SU-DHL-6 (cell line): ENCODE measurements around the gene PRDM10.

ENCODE experiments used
- H2AFZ ChIP-seq: fragments of 200-600 bp; sonication (generic); 2 replicates; pipeline ENCODE4 v1.6.1; 2014; ENCODE audit warnings: low read depth, mild to moderate bottlenecking, moderate library complexity, mixed read lengths, antibody characterized with exemption, low read length; ENCODE audit not compliant: severe bottlenecking
- H3F3A ChIP-seq: fragments of 200-600 bp; shearing (Covaris generic); 2 replicates; pipeline ENCODE4 v1.6.0; 2016; ENCODE audit warnings: antibody characterized with exemption, mild to moderate bottlenecking; ENCODE audit not compliant: insufficient read depth
- H3K27ac ChIP-seq: fragments of 200-600 bp; sonication (generic); 2 replicates; pipeline ENCODE4 v1.5.1; 2016; ENCODE audit warnings: low read depth, mild to moderate bottlenecking, low read length, moderate library complexity, mixed read lengths
- H3K27me3 ChIP-seq: fragments of 200-600 bp; sonication (generic), shearing (Covaris generic); 2 replicates; pipeline ENCODE4 v1.6.0; 2014; ENCODE audit warnings: mild to moderate bottlenecking, low read length
- H3K36me3 ChIP-seq: fragments of 200-600 bp; sonication (generic); 2 replicates; pipeline ENCODE4 v1.6.1; 2014; ENCODE audit warnings: mild to moderate bottlenecking, low read length, mixed read lengths
- H3K4me2 ChIP-seq: fragments of 300-600, 200-600 bp; shearing (Covaris generic), sonication (generic); 2 replicates; pipeline ENCODE4 v1.6.0; 2014; ENCODE audit warnings: low read length, low read depth, mild to moderate bottlenecking; ENCODE audit not compliant: poor library complexity, severe bottlenecking
- H3K4me3 ChIP-seq: fragments of 200-600 bp; sonication (generic); 2 replicates; pipeline ENCODE4 v1.5.1; 2014; ENCODE audit warnings: antibody characterized with exemption, low read length, mild to moderate bottlenecking, mixed read lengths; ENCODE audit not compliant: insufficient read depth, poor library complexity, severe bottlenecking
- H3K79me2 ChIP-seq: fragments of 200-600 bp; sonication (generic); 2 replicates; pipeline ENCODE4 v1.6.1; 2014; ENCODE audit warnings: mild to moderate bottlenecking, low read length, moderate library complexity; ENCODE audit not compliant: insufficient read depth
- H3K9ac ChIP-seq: fragments of 200-600 bp; sonication (generic); 2 replicates; pipeline ENCODE4 v1.7.0; 2014; ENCODE audit warnings: mild to moderate bottlenecking, low read length
- H3K9me2 ChIP-seq: fragments of 200-600 bp; sonication (generic); replicated peaks from 2 replicates; pipeline ENCODE4 v1.6.1; 2014; ENCODE audit warnings: low read length; ENCODE audit not compliant: insufficient read depth
- H3K9me3 ChIP-seq: fragments of 200-600 bp; sonication (generic); 2 replicates; pipeline ENCODE4 v1.6.1; 2014; ENCODE audit warnings: low read length, mixed read lengths; ENCODE audit not compliant: insufficient read depth
- H4K20me1 ChIP-seq: fragments of 200-600 bp; sonication (generic); 2 replicates; pipeline ENCODE4 v1.6.1; 2014; ENCODE audit warnings: low read depth, mild to moderate bottlenecking, antibody characterized with exemption, low read length, moderate library complexity, mixed read lengths
- EZH2phosphoT487 ChIP-seq: fragments of 200-600 bp; sonication (generic), shearing (Covaris generic); conservative IDR thresholded peaks from 2 replicates; pipeline ENCODE4 v1.6.1; 2018; ENCODE audit warnings: mild to moderate bottlenecking, antibody characterized with exemption, low read length, moderate library complexity, mixed read lengths
- TF ChIP-seq, protein P1 (sequence below): fragments of 200-600 bp; sonication (generic); IDR thresholded peaks from one replicate; pipeline ENCODE4 v1.5.1; 2017; ENCODE audit warnings: antibody characterized with exemption, mild to moderate bottlenecking, low read length, moderate library complexity; ENCODE audit not compliant: insufficient read depth, poor library complexity, severe bottlenecking

Gene PRDM10

DNA sequence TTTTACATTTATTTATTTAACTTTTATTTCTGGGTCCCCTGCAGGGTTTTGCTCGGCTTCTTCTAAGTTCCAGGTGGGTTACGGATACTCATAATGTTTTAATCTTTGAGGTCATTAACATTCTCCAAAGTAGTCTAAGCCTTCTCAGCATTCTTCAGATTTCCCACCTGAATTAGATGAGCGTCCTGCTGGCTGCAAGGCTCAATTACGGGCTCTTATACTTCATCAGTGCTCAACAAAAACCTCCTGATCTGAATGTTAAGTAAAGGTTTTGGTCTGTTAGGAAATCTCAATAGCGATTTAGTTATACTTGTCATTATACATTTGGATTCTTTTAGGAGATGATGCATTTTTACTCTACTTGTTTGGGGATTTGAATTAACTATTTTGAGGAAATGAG lies 80.0 kb downstream of the PRDM10 start:
- TF ChIP-seq, protein P1, sequence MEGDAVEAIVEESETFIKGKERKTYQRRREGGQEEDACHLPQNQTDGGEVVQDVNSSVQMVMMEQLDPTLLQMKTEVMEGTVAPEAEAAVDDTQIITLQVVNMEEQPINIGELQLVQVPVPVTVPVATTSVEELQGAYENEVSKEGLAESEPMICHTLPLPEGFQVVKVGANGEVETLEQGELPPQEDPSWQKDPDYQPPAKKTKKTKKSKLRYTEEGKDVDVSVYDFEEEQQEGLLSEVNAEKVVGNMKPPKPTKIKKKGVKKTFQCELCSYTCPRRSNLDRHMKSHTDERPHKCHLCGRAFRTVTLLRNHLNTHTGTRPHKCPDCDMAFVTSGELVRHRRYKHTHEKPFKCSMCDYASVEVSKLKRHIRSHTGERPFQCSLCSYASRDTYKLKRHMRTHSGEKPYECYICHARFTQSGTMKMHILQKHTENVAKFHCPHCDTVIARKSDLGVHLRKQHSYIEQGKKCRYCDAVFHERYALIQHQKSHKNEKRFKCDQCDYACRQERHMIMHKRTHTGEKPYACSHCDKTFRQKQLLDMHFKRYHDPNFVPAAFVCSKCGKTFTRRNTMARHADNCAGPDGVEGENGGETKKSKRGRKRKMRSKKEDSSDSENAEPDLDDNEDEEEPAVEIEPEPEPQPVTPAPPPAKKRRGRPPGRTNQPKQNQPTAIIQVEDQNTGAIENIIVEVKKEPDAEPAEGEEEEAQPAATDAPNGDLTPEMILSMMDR, result no peak
- no peak for TF ChIP-seq EZH2phosphoT487
- Histone ChIP-seq H3K9ac (no peak overlapping the region), H3K4me3 (no peak overlapping the region), H3F3A (peaks cover 16% of the 10 kb centered on the region; the same call in 1 of the 2 replicates), H3K9me2 (no peaks in the 10 kb centered on the region), H3K27me3 (no peaks in the 10 kb centered on the region), H2AFZ (no peak overlapping the region), H3K79me2 (no peaks in the 10 kb centered on the region), H3K27ac (no peak overlapping the region), H4K20me1 (no peaks in the 10 kb centered on the region), H3K9me3 (no peaks in the 10 kb centered on the region), H3K4me2 (no peak overlapping the region), H3K36me3 (peaks cover 17% of the 10 kb centered on the region)

DNA sequence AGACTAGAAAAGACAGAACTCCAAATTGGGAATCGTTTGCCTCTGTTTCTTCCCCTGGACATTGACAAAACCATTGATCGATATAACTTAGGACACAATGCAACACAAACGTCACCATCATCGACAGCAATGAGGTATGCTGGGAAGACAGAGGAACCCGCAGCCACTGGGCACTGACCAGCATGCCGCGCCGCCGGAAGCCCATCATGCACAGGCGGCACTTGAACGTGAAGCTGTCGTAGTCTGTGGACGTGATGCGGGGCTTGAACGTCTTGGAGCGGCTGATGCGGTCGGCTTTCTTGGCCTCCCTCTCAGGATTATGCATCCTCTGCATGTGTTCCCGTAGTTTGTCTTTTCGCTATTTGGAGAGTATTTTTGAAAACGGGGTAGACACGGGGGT lies 84.3 kb downstream of the PRDM10 start:
- Histone ChIP-seq H4K20me1 (no peaks in the 10 kb centered on the region), H3K27ac (no peak overlapping the region), H3K4me3 (no peak overlapping the region), H3K4me2 (no peak overlapping the region), H3F3A (no peaks in the 10 kb centered on the region), H3K9ac (no peak overlapping the region), H3K79me2 (no peaks in the 10 kb centered on the region), H3K9me2 (no peaks in the 10 kb centered on the region), H3K36me3 (peaks cover 19% of the 10 kb centered on the region), H2AFZ (no peak overlapping the region), H3K9me3 (no peaks in the 10 kb centered on the region), H3K27me3 (no peaks in the 10 kb centered on the region)
- TF ChIP-seq, protein P1, result no peak

DNA sequence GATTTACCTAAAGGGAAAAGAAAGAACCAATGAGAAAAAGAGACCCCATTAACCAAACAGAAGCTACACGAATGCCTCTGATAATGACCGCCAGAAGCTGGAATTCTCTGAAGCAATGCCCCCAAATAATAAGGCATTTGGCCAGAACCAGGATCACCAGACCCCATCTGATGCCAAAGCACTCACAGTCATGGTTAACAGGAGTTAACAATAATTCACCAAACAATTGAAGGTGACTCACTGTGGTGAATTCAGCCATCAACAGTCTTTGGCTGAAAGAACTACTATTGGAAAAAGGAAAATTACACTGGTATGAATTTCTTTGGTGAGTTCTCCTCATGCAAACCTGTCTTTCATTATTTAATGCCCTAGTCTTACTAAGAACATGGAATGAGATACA lies 85.4 kb downstream of the PRDM10 start:
- H3K4me3 ChIP-seq, result no peak overlapping the region
- TF ChIP-seq, protein P1, result no peak
- TF ChIP-seq EZH2phosphoT487, result no peak
- no peaks in the 10 kb centered on the region for H4K20me1 ChIP-seq
- H3K36me3 ChIP-seq, result peaks cover 9% of the 10 kb centered on the region; the same call in 1 of the 2 replicates
- H3K9me2 ChIP-seq, result no peaks in the 10 kb centered on the region
- H3K27ac ChIP-seq, result no peak overlapping the region
- H3K9me3 ChIP-seq, result no peaks in the 10 kb centered on the region
- H3K9ac ChIP-seq, result no peak overlapping the region
- H2AFZ ChIP-seq, result no peak overlapping the region
- H3F3A ChIP-seq, result no peaks in the 10 kb centered on the region
- 0 out of 2 replicates have a peak, but pooled peaks cover 3% of the 10 kb centered on the region for H3K79me2 ChIP-seq
- H3K27me3 ChIP-seq, result no peaks in the 10 kb centered on the region
- H3K4me2 ChIP-seq, result no peak overlapping the region

DNA sequence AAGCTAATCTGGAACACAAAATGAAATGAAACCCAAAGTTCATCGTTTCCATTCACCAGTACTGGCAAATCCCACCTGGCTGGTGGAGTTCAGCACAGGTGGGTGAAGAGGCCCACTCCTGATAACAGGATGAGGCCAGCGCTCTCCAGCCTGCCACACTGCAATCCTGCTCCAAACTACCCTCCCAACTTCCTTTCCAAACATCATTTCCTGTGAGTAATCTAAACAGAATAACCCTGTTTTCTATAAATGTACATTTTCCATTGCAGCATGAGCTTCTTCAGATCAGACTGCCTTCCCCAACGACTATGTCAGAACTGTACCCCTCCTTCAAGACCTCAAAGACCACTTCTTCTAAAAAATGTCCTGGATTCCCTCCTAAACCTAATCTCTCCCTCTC lies 91.3 kb downstream of the PRDM10 start:
- no peak overlapping the region for H3K9ac ChIP-seq
- H3K9me2 ChIP-seq, result no peaks in the 10 kb centered on the region
- H4K20me1 ChIP-seq, result no peaks in the 10 kb centered on the region
- peaks cover 2% of the 10 kb centered on the region; the same call in 1 of the 2 replicates for H3K36me3 ChIP-seq
- H3K27ac ChIP-seq, result no peak overlapping the region
- no peaks in the 10 kb centered on the region for H3K27me3 ChIP-seq
- H3K4me3 ChIP-seq, result no peak overlapping the region
- no peaks in the 10 kb centered on the region for H3K9me3 ChIP-seq
- H2AFZ ChIP-seq, result no peak overlapping the region
- 0 out of 2 replicates have a peak, but pooled peaks cover 3% of the 10 kb centered on the region for H3K79me2 ChIP-seq
- H3K4me2 ChIP-seq, result no peak overlapping the region
- TF ChIP-seq, protein P1, result no peak
- TF ChIP-seq EZH2phosphoT487, result no peak
- H3F3A ChIP-seq, result no peaks in the 10 kb centered on the region
